HG03354 (cell line): ENCODE measurements around the gene FAM50A.

Source experiments
- ATAC-seq: cut with Tn5 transposase; IDR thresholded peaks from one replicate; pipeline ENCODE4 v1.9.1; 2021; ENCODE audit warnings: mild to moderate bottlenecking; ENCODE audit not compliant: unreplicated experiment, poor library complexity, severe bottlenecking

The FAM50A gene

GRCh38 chrX:154436983-154437752 is 6.8 kb upstream of the FAM50A start, which contains the start of gene GDI1:
Gene GDI1 (plus strand): TSS chrX:154437154. CDS start chrX:154437255, 101 bp downstream.
- peak; percentile 47 for ATAC-seq

- no peak for ATAC-seq
These were observed 5.7 kb upstream of the FAM50A start for GRCh38 chrX:154437971-154438893.

GRCh38 chrX:154439841-154440240 is 4.1 kb upstream of the FAM50A start:
- ATAC-seq: no peak

DNA sequence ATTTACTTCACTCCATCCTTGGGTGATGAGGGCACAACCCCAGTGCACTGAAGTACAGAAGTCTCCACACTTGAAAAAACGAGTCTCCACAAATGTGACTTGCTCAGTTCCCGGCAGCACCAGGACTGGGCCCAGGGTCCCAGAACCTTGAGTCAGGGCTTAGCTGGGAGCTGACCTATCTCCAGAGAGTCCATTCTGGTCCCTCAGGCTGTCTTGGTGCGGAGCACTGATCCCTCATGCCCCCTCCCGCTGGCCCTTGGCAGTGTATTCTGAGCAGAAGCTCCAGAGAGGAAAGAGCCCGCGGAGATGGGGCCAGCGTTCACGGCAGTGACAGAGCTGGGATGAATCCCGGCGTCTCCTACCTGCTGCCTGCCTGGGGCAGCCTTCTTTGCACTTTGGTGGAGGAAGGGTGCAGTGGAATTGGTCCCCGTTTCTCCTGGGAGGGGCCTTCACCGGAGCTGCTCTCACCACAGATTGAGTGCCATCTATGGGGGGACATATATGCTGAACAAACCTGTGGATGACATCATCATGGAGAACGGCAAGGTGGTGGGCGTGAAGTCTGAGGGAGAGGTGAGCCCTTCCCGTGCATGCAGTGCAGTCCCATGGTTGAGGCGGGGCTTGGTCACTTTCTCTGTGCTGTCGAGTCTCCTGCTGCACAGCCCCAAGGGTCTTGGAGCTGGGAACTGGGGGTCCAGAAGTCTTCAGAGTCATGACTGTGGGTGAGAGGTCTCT is 3.2 kb upstream of the FAM50A start:
- no peak for ATAC-seq

GRCh38 chrX:154441564-154441963 is 2.4 kb upstream of the FAM50A start:
- no peak for ATAC-seq

- no peak for ATAC-seq
These were observed 1.8 kb upstream of the FAM50A start for GRCh38 chrX:154441984-154442707.

DNA sequence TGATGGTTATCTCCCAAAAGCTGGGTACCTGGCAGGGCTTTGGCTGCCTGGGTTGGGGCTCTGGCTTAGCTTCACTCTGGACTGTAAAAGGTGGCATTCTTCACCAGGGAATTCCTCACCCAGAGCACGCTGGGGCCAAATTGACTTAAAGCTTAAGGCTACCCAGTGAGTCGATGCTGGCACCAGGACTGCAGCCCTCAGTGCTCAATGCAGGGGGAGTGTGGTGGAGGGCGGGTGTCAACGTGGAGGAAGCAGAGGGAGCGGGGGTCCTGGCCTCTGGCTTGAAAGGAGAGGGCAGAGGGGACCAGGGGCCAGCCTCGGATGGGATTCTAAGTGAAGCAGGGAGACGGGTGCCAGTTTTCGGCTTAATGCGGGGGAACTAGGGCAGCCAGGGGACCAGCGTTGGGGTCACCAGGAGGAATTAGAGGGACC is 446 bp upstream of the FAM50A start:
- peak; percentile 5 for ATAC-seq

GRCh38 chrX:154444755-154445246 is 860 bp downstream of the FAM50A start:
- no peak for ATAC-seq

- no peak for ATAC-seq
These were observed 1.8 kb downstream of the FAM50A start for GRCh38 chrX:154445776-154446175.

DNA sequence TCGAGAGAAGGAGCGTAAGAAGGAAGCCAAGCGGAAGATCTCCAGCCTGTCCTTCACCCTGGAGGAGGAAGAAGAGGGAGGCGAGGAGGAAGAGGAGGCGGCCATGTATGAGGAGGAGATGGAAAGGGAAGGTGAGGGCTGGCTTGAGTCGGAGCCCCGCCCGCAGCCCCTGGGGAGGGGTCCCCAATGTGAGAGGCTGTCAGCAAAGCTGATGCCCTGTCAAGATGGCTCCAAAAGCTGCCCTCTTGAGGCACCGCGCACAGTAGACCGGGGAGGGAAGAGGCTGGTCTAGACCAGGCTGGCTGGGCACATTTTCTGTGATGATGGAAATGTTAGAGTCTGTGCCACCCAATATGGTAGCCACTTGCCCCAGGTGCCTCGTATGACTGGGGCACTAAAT is 2.5 kb downstream of the FAM50A start:
- no peak for ATAC-seq

DNA sequence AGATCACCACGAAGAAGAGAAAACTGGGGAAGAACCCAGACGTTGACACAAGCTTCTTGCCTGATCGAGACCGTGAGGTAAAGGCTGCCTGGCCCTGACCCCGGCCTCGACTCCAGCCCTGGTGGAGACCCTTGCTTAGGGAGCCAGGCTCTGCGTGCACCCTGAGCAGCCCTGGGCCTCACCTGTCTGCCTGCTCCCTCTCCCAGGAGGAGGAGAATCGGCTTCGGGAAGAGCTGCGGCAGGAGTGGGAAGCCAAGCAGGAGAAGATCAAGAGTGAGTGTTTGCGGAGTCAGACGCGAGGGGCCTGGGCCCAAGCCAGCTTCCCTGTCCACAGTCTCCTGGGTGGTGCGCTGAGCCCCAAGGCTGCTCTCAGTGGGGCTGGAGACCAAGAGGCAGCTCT is 4.5 kb downstream of the FAM50A start:
- no peak for ATAC-seq

- no peak for ATAC-seq
These were observed 5.7 kb downstream of the FAM50A start for GRCh38 chrX:154449618-154450017.

GRCh38 chrX:154450312-154450711 is 6.4 kb downstream of the FAM50A start:
- ATAC-seq: no peak

GRCh38 chrX:154452823-154453222 is 8.9 kb downstream of the FAM50A start:
- no peak for ATAC-seq

- ATAC-seq: peak; percentile 38
These were observed 13.7 kb downstream of the FAM50A start for GRCh38 chrX:154457491-154458115.

DNA sequence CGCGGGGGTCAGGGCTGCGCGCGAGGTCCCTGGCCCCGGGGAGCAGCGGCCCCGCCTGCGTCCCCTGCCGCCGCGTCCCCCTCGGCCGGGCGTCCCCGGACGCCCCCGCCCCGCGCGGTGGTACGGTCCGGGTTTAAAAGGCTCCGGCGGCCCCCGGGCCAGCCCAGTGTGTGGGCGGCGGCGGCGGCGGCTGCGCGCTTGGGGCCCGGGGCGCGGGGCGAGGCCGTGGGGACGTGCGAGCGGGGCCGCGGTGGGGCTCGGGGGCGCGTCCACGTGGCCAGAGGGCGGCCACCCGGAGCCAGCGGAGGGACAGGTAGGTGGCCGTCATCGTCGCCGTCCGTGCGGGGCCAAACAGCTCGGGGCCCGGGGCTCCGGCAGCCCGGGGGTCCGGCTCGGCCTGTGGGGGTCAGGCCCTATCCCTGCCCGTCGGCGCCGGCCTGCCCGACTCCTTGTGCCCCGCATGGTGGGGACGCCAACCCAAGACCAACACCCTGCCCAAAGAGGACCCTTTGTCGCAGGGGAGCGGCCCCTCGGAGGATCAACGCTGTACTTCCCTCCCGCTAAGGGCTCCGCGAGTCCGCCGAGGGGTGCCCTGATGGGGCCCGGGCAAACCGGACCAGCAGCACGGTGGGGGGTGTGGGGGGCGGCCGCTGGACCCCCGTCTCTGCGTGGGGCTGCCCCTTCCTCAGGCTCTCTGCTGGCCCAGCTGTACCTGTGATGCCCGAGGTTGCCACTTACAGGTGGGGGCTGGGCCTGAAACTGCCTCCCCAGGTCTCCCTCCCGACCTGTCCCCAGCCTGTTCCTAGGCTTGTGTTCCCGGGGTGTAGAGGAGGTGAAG is 14.4 kb downstream of the FAM50A start, which contains the start of gene PLXNA3:
TSS of gene PLXNA3 (plus strand) at position 166 of the 838 bp plus-strand sequence. CDS start 1,903 bp downstream, outside the sequence.
- ATAC-seq: peak; percentile 61

GRCh38 chrX:154458954-154459778 is 15.2 kb downstream of the FAM50A start:
- no peak for ATAC-seq
